Stomach (tissue), 4 donors: Measurements from ENCODE around the gene HERC6.

Source experiments
- CTCF ChIP-seq, 7 experiments: fragments of 450-650 bp in 4 of 7; fragments of 200-600 bp in 3 of 7; sonication (generic) in 3 of 7; IDR thresholded peaks; one replicate each; pipeline ENCODE4 v1.5.1; 2016 to 2019; ENCODE audit warnings: antibody characterized with exemption in 7 of 7, control low read depth in 2 of 7, mild to moderate bottlenecking in 1 of 7
- POLR2A ChIP-seq, 4 donors: fragments of 450-650 bp; IDR thresholded peaks; one replicate each; pipeline ENCODE4 v1.6.1; 2016; ENCODE audit warnings: antibody characterized with exemption in 4 of 4, control low read depth in 2 of 4, mild to moderate bottlenecking in 1 of 4, moderate library complexity in 1 of 4

DNA sequence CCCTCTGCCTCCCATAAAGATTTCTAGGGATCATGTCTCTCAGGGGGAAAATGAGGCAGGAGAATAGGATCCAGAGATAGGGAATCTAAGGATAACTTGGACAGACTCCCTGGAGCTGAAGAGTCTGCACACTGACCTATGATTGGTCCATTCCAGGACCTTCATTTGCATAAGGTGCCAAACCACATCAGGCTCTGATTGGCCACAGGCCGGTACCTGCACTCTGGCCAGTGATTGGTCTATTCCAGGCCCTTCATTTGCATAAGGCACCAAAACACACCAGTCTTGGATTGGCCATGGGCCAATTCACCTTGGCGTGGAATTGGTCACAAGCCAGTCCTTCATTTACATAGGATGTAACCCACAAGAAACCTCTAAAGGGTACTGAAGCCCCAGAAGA is 74.3 kb downstream of the HERC6 start:
- no peak for TF ChIP-seq CTCF (IDR thresholded peaks at IDR 0.05)
- TF ChIP-seq POLR2A (IDR thresholded peaks at IDR 0.05), result no peak
